Activated CD4-positive, alpha-beta T cell treated with anti-CD3 and anti-CD28 coated beads, Interleukin-10, Interleukin-2, amounts not matched to agents 100 ng/mL and 50 ng/mL, durations not matched to agents 16 hours and 8 hours (primary cell): Measurements from ENCODE around the gene NGDN.

ENCODE experiments used
- DNase-seq: peaks from one replicate; pipeline ENCODE4 v3.0.0-alpha.2; 2020

Gene NGDN

GRCh38 chr14:23523229-23524016 lies 53.9 kb downstream of the NGDN start:
- DNase-seq = no peak

GRCh38 chr14:23524954-23525353 lies 55.5 kb downstream of the NGDN start:
- DNase-seq = no peak

- DNase-seq = no peak
Observed at GRCh38 chr14:23525611-23526010, 56.1 kb downstream of the NGDN start.
